SK-N-SH treated with all-trans-retinoic acid at 6 μM for 48 hours (cell line): ENCODE measurements around the gene PCDH9.

Experiments
- ATAC-seq: fragments of 200-7000 bp; cut with Tn5 transposase; 3 replicates; pipeline ENCODE4 v1.9.1; 2020; ENCODE audit warnings: mild to moderate bottlenecking, moderate library complexity
- ARNTL ChIP-seq: fragments of 450-650 bp; formaldehyde crosslinking; IDR thresholded peaks from 2 replicates; pipeline ENCODE4 v1.5.0; 2020; ENCODE audit warnings: low read depth, mild to moderate bottlenecking, moderate library complexity, borderline replicate concordance
- BACH2 ChIP-seq: fragments of 250-450 bp; sonication (Bioruptor Pico); IDR thresholded peaks from 2 replicates; pipeline ENCODE4 v1.9.0; 2021; ENCODE audit warnings: mild to moderate bottlenecking, borderline replicate concordance
- CREB5 ChIP-seq: fragments of 250-450 bp; sonication (Bioruptor Pico); IDR thresholded peaks from 2 replicates; pipeline ENCODE4 v1.5.1; 2020; ENCODE audit warnings: low read depth, mild to moderate bottlenecking, moderate library complexity
- CSDC2 ChIP-seq: fragments of 250-450 bp; sonication (Bioruptor Pico); IDR thresholded peaks from 2 replicates; pipeline ENCODE4 v1.5.0; 2020; ENCODE audit warnings: mild to moderate bottlenecking, moderate library complexity
- CSRNP3 ChIP-seq: fragments of 250-450 bp; sonication (Bioruptor Pico); IDR thresholded peaks from 2 replicates; pipeline ENCODE4 v1.5.1; 2021; ENCODE audit warnings: mild to moderate bottlenecking, moderate library complexity
- ESRRG ChIP-seq: fragments of 250-450 bp; sonication (Bioruptor Pico); IDR thresholded peaks from 2 replicates; pipeline ENCODE4 v1.6.1; 2021; ENCODE audit warnings: mild to moderate bottlenecking
- GLIS3 ChIP-seq: fragments of 250-450 bp; sonication (Bioruptor Pico); IDR thresholded peaks from 2 replicates; pipeline ENCODE4 v1.5.0; 2020; ENCODE audit warnings: mild to moderate bottlenecking, moderate library complexity
- ISL1 ChIP-seq: fragments of 250-450 bp; sonication (Bioruptor Pico); IDR thresholded peaks from 2 replicates; pipeline ENCODE4 v2.1.2; 2022; ENCODE audit warnings: mild to moderate bottlenecking, moderate library complexity
- OSR1 ChIP-seq: fragments of 250-450 bp; sonication (Bioruptor Pico); IDR thresholded peaks from 2 replicates; pipeline ENCODE4 v1.8.0; 2022; ENCODE audit warnings: moderate library complexity, mild to moderate bottlenecking, inconsistent platforms
- POU6F1 ChIP-seq: fragments of 250-450 bp; sonication (Bioruptor Pico); IDR thresholded peaks from 2 replicates; pipeline ENCODE4 v1.8.0; 2021; ENCODE audit warnings: low read depth, mild to moderate bottlenecking, moderate library complexity, borderline replicate concordance
- PPARA ChIP-seq: fragments of 250-450 bp; sonication (Bioruptor Pico); IDR thresholded peaks from 2 replicates; pipeline ENCODE4 v1.5.0; 2020; ENCODE audit warnings: mild to moderate bottlenecking, borderline replicate concordance
- RARB ChIP-seq: fragments of 250-450 bp; sonication (Bioruptor Pico); IDR thresholded peaks from 2 replicates; pipeline ENCODE4 v1.8.0; 2021; ENCODE audit warnings: mild to moderate bottlenecking, moderate library complexity
- ZC3H10 ChIP-seq: fragments of 250-450 bp; sonication (Bioruptor Pico); IDR thresholded peaks from 2 replicates; pipeline ENCODE4 v1.5.1; 2021; ENCODE audit warnings: mild to moderate bottlenecking, moderate library complexity
- ZFP3 ChIP-seq: fragments of 250-450 bp; sonication (Bioruptor Pico); IDR thresholded peaks from 2 replicates; pipeline ENCODE4 v1.5.0; 2020; ENCODE audit warnings: mild to moderate bottlenecking, moderate library complexity
- ZFP30 ChIP-seq: fragments of 450-650 bp; formaldehyde crosslinking; IDR thresholded peaks from 2 replicates; pipeline ENCODE4 v1.5.0; 2022; ENCODE audit warnings: mild to moderate bottlenecking, moderate library complexity
- ZNF70 ChIP-seq: fragments of 450-650 bp; formaldehyde crosslinking; IDR thresholded peaks from 2 replicates; pipeline ENCODE4 v1.5.0; 2020; ENCODE audit warnings: mild to moderate bottlenecking, moderate library complexity
- ZNF8 ChIP-seq: fragments of 450-650 bp; formaldehyde crosslinking; IDR thresholded peaks from 2 replicates; pipeline ENCODE4 v1.5.0; 2020; ENCODE audit warnings: mild to moderate bottlenecking, moderate library complexity
- TF ChIP-seq, protein P1 (sequence below): fragments of 250-450 bp; sonication (Bioruptor Pico); IDR thresholded peaks from 2 replicates; pipeline ENCODE4 v1.8.0; 2020; ENCODE audit warnings: mild to moderate bottlenecking, moderate library complexity, borderline replicate concordance
- TF ChIP-seq, protein P2 (sequence below): fragments of 250-450 bp; sonication (Bioruptor Pico); IDR thresholded peaks from 2 replicates; pipeline ENCODE4 v1.5.0; 2020; ENCODE audit warnings: mild to moderate bottlenecking, moderate library complexity

The PCDH9 gene

DNA sequence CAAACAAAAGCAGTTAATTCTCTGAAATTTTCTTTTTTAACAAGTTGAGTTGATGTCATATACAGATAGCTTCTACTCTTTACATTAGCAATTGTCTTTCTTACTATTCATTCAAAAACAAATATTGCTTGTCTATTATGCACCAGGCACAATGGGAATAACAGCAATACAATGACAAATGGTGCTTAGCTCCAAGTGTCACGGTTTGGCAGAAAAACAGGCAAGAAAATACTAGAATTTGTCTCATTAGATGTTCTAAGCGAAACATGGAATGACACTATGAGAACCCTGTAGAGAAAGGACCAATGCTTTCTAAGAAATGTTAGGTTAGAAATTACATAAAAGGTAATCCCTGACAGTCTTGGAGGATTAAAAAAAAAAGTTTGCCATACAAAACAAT lies 187.6 kb downstream of the PCDH9 start (continued):
- TF ChIP-seq CREB5 (CRISPR knock-in tag) (no peak), ZNF70 (no peak), ZFP30 (CRISPR knock-in tag) (no peak), GLIS3 (CRISPR knock-in tag) (no peak), ISL1 (CRISPR knock-in tag) (no peak)

- no peak for ATAC-seq
- TF ChIP-seq POU6F1 (CRISPR knock-in tag), result no peak
Observed at GRCh38 chr13:67036699-67037457, 193.3 kb downstream of the PCDH9 start.

DNA sequence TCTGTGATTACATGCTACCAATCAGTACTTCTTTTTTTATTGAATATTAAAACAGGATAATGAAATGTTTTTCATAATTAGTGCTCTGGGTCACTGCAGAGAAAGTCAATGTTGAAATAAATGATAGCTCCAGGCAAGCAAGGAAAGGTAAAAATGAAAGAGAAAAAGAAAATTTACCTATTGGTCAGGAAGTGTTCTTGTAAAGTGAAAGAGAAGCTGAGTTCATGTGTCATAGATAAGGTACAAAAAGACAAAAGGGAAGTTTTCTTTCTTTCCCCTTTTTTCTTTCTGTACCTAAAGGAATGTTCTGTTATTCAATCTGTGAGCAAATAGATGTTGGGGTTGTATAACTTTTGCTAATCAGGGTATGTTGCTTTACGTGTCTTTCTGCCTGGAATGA lies 197.0 kb downstream of the PCDH9 start:
- TF ChIP-seq ZNF8, result no peak
- TF ChIP-seq CSDC2 (CRISPR knock-in tag), result no peak
- TF ChIP-seq ZFP3 (CRISPR knock-in tag), result no peak
- no peak for TF ChIP-seq POU6F1 (CRISPR knock-in tag)
- TF ChIP-seq RARB (CRISPR knock-in tag), result no peak
- TF ChIP-seq CSRNP3 (CRISPR knock-in tag), result no peak
- TF ChIP-seq, protein P1, sequence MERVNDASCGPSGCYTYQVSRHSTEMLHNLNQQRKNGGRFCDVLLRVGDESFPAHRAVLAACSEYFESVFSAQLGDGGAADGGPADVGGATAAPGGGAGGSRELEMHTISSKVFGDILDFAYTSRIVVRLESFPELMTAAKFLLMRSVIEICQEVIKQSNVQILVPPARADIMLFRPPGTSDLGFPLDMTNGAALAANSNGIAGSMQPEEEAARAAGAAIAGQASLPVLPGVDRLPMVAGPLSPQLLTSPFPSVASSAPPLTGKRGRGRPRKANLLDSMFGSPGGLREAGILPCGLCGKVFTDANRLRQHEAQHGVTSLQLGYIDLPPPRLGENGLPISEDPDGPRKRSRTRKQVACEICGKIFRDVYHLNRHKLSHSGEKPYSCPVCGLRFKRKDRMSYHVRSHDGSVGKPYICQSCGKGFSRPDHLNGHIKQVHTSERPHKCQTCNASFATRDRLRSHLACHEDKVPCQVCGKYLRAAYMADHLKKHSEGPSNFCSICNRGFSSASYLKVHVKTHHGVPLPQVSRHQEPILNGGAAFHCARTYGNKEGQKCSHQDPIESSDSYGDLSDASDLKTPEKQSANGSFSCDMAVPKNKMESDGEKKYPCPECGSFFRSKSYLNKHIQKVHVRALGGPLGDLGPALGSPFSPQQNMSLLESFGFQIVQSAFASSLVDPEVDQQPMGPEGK (CRISPR knock-in tag), result no peak
- no peak for TF ChIP-seq PPARA (CRISPR knock-in tag)
- TF ChIP-seq, protein P2, sequence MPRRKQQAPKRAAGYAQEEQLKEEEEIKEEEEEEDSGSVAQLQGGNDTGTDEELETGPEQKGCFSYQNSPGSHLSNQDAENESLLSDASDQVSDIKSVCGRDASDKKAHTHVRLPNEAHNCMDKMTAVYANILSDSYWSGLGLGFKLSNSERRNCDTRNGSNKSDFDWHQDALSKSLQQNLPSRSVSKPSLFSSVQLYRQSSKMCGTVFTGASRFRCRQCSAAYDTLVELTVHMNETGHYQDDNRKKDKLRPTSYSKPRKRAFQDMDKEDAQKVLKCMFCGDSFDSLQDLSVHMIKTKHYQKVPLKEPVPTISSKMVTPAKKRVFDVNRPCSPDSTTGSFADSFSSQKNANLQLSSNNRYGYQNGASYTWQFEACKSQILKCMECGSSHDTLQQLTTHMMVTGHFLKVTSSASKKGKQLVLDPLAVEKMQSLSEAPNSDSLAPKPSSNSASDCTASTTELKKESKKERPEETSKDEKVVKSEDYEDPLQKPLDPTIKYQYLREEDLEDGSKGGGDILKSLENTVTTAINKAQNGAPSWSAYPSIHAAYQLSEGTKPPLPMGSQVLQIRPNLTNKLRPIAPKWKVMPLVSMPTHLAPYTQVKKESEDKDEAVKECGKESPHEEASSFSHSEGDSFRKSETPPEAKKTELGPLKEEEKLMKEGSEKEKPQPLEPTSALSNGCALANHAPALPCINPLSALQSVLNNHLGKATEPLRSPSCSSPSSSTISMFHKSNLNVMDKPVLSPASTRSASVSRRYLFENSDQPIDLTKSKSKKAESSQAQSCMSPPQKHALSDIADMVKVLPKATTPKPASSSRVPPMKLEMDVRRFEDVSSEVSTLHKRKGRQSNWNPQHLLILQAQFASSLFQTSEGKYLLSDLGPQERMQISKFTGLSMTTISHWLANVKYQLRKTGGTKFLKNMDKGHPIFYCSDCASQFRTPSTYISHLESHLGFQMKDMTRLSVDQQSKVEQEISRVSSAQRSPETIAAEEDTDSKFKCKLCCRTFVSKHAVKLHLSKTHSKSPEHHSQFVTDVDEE, result no peak
- no peak for TF ChIP-seq ARNTL (CRISPR knock-in tag)
- TF ChIP-seq ZNF70, result no peak
- TF ChIP-seq ISL1 (CRISPR knock-in tag), result no peak
- no peak for TF ChIP-seq ESRRG (CRISPR knock-in tag)
- no peak for TF ChIP-seq OSR1 (CRISPR knock-in tag)
- no peak for TF ChIP-seq BACH2 (CRISPR knock-in tag)
- no peak for TF ChIP-seq ZC3H10 (CRISPR knock-in tag)
- ATAC-seq, result no peak
